Measurements from ENCODE around the gene G6PC2.
"Not testable (repeated sequence)": the region's sequence is repeated elsewhere in the genome, so short reads cannot be mapped to it uniquely, and the experiment has no call there.

Gene G6PC2, protein sequence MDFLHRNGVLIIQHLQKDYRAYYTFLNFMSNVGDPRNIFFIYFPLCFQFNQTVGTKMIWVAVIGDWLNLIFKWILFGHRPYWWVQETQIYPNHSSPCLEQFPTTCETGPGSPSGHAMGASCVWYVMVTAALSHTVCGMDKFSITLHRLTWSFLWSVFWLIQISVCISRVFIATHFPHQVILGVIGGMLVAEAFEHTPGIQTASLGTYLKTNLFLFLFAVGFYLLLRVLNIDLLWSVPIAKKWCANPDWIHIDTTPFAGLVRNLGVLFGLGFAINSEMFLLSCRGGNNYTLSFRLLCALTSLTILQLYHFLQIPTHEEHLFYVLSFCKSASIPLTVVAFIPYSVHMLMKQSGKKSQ

DNA sequence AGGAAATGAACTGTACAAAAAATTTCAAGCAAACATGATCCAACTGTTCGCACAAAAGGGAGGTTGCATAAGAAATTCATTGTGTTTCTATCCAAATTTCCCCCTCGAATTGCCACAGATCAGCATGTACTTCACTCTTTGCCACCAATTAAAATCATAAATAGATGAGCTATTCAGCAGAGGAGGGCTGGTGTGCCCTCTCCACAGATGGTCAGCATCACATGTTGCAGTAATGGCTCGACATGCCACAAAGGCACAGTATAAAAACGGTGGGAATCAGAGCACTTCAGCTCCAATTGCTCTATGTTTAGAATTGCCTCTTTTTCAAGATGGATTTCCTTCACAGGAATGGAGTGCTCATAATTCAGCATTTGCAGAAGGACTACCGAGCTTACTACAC, at the start of gene G6PC2:
Gene G6PC2 (plus strand): TSS at position 289 of the 400 bp plus-strand sequence. CDS start 41 bp downstream, at position 330.
- DNase-seq, result no peak

- no peak for DNase-seq
These were observed 49.3 kb upstream of the G6PC2 start for GRCh38 chr2:168851674-168852320.

DNA sequence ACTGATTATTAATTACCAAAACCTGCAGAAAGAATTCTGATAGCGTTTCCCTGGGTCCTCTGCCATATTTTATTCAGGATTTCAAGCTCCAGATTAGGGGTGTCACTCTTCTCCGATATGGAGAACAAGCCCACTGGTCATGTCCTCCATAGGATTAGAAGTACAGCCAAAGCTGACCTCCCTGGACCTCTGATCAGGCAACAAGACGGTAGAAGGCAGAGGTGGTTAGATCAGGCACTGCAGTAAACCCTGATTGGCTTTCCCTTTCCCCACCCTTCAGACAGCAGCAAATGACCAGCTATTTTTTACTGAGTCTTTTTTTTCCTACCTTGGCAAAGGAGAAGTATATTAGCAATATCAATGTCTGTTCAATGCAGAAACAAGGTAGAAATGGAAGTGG, 48.6 kb upstream of the G6PC2 start:
- no peak for DNase-seq

DNA sequence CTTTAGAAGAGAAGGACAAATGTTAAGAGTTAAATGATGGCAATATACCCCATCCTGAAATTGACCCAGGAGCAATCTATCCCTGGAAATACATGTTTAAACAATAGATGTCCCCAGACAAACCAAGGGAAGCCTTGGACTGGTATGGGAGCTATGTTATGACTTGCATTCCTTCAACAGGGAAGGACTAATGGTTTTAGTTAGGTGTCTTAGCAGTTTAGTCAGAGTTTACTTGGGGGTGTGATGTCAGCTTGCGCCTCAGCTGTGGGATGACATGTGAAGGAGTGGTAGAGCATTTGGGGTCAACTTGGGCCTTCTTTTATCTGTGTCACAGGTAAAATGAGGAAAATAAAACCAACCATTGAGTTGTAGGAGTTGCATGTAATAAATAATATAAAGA, 47.6 kb upstream of the G6PC2 start:
- DNase-seq, result no peak

DNA sequence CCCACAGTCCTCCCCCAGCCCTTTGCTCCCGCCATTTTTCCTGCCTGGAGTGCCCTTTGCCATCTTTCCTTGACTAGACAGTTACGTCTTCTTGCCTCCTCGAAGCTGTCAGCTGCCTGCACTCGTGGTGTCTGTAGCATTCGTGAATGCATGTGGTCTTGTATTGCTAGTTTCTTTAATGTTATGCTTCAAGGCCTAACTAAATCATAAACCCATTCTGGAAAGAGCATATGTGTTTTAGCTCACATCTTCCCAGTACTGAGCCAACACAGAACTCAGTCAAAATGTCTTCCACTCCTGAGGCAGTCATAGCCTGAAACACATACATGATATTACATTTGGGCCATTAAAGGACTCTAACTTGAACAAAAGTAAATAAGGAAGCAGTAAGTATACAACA, 46.4 kb upstream of the G6PC2 start:
- DNase-seq, result no peak

DNA sequence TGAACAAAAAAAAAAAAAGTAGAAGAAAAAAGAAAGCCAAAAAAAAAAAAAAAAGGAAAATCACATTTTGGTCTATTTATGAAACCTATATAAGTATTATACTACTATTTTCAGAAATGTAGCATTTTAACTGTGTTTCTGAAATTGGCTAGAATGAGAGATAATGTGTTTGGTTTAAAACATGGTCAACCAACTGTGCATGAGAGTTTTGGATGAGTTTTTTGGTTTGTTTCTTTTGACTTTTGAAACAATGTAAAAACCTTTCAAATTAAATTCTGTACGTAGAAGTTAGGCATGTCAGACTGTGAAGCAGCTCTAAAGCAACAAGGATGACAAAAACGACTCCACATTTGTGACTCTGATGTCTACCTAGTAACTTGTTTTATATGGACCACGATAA, 45.5 kb upstream of the G6PC2 start:
- DNase-seq, result no peak

DNA sequence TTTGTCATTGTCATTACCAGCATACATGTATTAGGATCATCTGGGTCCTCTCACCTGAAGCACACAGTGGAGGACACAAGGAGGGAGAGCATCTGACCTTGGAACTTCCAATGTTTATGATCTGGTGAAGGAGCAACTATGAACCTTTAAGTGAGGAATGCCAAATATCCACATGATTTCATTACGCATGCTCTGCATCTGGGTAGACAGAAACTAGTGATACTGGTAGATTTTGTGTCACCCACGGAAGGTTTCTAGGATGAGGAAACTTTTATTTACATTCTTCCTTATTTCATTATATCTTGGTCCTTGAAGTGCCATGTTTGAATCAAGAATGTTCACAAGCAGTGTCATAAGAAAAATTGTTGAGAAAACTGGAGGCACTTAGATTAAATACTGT, 42.9 kb upstream of the G6PC2 start:
- no peak for DNase-seq

DNA sequence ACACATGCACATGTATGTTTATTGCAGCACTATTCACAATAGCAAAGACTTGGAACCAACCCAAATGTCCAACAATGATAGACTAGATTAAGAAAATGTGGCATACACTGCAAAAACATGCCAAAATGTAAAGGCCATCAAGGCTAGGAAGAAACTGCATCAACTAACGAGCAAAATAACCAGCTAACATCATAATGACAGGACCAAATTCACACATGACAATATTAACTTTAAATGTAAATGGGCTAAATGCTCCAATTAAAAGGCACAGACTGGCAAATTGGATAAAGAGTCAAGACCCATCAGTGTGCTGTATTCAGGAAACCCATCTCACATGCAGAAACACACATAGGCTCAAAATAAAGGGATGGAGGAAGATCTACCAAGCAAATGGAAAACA, 33.9 kb upstream of the G6PC2 start:
- not testable (repeated sequence) for DNase-seq

DNA sequence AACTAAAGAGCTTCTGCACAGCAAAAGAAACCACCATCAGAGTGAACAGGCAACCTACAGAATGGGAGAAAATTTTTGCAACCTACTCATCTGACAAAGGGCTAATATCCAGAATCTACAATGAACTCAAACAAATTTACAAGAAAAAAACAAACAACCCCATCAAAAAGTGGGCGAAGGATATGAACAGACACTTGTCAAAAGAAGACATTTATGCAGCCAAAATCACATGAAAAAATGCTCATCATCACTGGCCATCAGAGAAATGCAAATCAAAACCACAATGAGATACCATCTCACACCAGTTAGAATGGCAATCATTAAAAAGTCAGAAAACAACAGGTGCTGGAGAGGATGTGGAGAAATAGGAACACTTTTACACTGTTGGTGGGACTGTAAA, 30.7 kb upstream of the G6PC2 start:
- DNase-seq, result not testable (repeated sequence)

DNA sequence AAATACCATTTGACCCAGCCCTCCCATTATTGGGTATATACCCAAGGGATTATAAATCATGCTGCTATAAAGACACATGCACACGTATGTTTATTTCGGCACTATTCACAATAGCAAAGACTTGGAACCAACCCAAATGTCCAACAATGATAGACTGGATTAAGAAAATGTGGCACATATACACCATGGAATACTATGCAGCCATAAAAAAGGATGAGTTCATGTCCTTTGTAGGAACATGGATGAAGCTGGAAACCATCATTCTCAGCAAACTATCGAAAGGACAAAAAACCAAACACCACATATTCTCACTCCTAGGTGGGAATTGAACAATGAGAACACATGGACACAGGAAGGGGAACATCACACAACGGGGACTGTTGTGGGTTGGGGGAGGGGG, 30.3 kb upstream of the G6PC2 start:
- DNase-seq, result not testable (repeated sequence)

GRCh38 chr2:168874368-168875054, 26.6 kb upstream of the G6PC2 start:
- no peak for DNase-seq

DNA sequence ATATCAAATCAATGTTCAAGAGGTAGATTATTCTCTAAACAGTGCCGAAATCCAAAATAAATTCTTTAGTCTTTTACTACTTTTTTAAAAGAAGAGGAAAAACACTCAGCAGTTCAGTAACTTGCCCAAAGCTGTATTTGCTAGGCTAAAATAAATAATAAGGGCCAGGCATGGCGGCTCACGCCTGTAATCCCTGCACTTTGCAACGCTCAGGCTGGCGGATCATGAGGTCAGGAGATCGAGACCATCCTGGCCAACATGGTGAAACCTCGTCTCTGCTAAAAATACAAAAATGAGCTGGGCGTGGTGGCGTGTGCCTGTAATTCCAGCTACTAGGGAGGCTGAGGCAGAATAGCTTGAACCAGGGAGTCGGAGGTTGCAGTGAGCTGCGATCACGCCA, 18.9 kb upstream of the G6PC2 start:
- not testable (repeated sequence) for DNase-seq

- DNase-seq, result no peak
These were observed 16.1 kb upstream of the G6PC2 start for GRCh38 chr2:168884975-168885374.

DNA sequence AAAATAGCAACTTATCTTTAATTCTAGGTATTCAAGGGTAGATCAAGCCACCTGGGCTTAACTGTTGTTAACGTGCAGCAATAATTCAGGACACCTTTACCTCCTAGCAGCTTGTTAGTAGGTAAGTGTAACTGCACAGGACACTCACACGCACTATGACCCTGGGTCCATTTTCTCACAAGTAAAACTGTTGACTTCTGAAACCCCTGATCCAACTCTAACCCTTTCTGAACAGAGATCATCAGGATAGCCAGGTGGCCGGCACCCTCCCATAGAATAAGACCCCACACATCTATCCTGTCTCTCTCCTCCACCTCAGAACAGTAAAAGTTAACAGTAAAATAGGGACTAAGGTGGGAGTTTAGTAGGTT, 11.5 kb upstream of the G6PC2 start:
- DNase-seq, result no peak

DNA sequence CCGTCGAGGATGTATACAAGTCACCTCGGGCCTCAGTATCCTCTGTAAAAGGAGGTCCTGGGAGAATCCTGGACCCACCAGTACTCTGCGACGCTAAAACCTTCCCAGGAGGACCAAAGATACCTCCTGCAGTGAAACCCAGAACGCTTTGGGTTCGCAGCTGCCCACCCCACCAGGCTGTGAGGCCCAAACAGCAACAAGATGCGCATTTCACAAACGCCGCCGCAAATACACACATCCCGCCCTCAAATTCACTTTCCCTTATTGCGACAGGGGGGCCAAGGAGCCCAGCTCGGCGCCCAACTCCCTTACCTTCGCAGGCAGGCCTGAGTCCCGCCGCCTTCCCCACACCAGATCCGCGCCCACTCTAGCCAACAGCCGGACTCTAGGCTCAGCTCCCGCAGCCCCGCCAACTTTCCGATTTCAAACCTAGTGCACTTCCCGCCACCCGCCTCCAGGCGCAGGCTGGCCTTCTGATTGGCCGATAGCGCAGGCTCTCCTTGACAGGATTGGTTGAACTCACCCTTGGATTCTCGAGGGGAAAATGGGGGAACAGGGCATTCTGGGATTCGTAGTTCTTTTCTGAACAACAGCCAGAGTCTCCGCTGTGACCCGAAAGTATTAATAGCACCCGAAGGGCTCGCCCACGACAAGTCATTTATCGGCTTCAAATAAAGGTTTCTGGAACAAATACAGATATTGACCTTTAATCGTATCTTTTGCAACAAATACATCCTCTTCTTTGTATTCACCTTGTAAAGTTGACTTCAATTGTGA, 10.9 kb upstream of the G6PC2 start, which contains the start of gene SPC25:
Gene SPC25 (minus strand): TSS at position 425 of the 777 bp plus-strand sequence. CDS start 911 bp downstream, outside the sequence.
- DNase-seq, result peak; percentile 78

GRCh38 chr2:168892327-168892726, 8.8 kb upstream of the G6PC2 start:
- DNase-seq, result no peak

DNA sequence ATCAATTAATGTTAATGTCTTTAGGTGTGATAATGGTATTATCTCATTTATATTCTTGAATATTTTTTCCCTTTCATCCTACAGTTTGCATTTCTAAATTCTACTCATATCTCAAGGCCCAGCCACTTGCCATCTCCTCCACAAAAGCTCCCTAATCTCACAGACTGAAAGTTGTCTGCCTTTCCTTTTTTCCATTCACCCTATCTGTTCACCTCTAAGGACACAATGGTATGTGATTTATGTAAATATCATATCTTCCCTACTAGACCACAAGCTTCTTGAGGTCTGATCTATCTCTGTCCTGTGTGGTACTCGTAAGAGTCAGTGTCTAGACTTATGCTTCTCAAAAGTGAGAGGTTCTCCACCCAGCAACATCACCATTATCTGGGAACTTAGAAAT, 7.0 kb upstream of the G6PC2 start:
- DNase-seq, result no peak

DNA sequence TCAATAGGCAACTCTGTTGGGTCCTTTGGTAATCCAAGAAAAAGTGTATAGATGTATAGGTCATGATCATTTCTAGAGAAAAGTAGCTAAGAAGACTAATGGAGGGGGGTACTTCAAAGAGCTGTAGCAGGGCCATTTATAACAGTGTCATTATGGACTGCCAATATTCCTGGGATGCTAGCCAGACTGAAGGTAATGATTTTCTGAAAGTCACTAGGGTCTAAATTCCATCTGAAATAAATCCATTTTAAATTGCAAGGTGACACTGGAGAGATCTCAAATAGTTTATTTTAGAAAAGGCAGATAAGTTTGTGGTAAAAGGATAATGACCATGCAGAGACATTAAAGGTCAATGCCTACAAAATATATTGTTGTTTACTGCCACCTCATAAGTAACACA, 6.4 kb upstream of the G6PC2 start:
- DNase-seq, result no peak

DNA sequence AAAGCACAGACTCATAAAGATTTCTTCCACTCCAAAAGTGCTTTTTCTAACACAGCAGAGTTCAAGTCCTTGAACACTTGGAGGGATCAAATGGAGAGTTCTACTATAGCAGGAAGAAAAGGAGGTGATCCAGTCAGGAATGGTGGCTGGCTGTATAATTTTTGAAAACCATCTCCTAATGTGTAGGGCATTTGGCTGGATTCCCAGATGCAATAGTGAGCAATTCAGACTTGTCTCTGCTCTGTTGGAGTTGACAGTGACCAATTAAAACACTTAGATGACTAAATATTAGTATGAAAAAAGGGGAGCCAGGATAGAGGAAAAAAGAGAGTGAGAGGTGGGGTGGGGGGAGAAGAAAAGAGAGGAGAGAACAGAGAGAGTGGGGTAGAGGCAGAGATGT, 5.3 kb upstream of the G6PC2 start:
- DNase-seq, result no peak

- DNase-seq, result no peak
These were observed 4.3 kb upstream of the G6PC2 start for GRCh38 chr2:168896783-168897182.

- no peak for DNase-seq
These were observed 3.6 kb upstream of the G6PC2 start for GRCh38 chr2:168897449-168897848.

DNA sequence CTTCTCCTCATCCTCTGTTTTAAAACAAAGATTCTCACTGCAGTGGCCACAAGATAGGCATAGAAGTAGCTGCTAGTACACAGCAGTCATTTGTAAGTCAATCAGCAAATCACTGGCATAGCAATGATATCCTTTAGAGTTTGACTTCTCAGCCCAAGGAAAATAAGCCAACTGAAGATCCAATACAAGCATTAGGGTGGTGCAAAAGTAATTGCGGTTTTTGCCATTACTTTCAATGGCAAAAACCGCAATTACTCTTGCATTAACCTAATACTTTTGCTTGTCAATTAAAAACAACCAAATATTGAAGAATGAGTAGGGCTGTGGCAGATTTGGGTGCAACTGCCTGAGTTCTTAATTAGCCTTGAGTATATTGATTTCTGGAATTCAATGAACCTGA, 2.8 kb downstream of the G6PC2 start:
- no peak for DNase-seq

GRCh38 chr2:168904358-168904757, 3.3 kb downstream of the G6PC2 start:
- no peak for DNase-seq

Measured in activated CD8-positive, alpha-beta memory T cell treated with anti-CD3 and anti-CD28 coated beads, Interleukin-2, amount 50 U/mL, for 4 hours (primary cell).